HG02938 (cell line): ENCODE results near the gene NDNF.

Experiments used
- ATAC-seq: cut with Tn5 transposase; IDR thresholded peaks from one replicate; pipeline ENCODE4 v1.9.1; 2021; ENCODE audit warnings: mild to moderate bottlenecking, moderate library complexity; ENCODE audit not compliant: unreplicated experiment

NDNF gene

DNA sequence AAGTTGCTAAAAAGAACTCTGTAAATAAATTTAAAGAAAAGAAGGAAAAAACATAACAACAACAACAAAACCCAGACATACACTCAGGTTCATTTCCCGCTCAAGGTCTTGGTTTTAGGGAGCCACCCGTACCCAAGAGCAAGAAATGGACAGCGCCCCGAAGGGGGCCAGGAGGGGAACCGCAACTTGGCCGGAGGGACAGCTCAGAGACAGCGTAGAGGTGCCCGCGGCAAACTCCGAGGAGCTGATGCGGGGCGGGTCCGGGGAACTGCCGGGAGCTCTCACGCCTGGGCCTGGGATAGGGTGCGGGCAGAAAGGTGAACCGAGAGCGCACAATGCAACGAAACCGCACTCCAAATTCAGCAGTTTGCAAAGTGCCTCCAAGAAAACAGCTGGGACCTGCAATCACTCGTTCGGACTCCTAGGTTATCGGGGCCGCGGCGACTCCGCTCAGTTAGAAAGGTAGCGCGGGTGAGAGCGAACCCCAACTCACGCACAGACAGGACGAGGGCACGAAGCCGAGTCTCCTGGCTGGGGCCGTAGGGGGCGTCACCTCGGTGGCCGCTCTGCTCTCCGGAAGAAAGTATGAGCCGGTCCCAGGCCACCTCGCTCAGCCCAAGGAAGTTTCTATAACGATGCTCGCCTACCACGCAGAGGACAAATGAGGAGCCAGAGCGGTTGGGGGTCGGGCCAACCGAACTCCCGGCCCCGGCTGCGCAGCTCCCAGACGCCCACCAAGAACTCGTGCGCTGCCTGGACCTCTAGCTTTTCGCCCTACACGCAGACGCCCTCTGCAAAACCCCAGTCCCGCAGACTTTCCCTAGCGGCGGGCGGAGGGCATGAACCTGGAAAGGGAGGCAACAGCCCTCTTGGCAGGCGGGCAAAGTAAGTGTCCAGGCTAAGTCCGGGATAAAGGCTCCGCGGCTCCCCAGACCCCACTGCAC is 1.4 kb downstream of the NDNF start:
- no peak for ATAC-seq

DNA sequence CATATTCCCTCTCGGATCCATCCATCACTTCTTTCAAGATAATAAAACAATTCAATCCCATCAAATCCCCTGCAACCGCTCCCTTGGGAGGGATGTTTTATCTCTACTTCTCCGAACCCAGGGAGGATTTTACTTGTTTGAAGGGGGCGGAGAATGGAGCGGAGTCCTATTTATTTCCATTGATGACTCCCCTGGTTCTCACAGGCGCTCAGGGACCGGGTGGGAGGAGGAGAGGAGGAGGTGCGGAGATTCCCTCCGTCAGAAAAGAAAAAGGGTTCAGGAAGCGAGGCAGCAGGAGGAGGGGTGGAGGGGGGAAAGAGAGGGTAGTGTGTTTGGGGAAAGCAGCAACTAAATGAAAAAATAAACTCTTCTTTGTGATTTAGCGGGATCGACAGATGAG is 2.1 kb downstream of the NDNF start:
- ATAC-seq = no peak

DNA sequence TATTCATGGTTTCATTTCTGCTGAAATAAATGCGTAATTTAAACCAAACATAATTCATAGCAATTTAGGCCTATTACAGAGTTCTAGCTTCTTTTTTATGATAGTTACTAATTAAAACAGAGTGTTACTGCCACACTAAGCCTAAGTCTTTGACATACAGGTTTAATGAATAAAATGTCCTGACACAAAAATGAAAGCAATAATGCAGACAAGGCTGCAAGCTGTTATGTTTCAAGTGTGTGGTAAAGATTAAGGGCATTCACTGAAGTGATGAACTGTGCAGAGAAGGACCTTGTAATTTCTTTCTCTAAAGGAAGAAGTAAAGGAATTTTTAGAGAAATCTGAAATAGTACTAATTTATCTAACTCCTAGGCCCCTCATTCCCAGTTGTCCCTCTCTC is 2.9 kb downstream of the NDNF start:
- ATAC-seq = no peak

DNA sequence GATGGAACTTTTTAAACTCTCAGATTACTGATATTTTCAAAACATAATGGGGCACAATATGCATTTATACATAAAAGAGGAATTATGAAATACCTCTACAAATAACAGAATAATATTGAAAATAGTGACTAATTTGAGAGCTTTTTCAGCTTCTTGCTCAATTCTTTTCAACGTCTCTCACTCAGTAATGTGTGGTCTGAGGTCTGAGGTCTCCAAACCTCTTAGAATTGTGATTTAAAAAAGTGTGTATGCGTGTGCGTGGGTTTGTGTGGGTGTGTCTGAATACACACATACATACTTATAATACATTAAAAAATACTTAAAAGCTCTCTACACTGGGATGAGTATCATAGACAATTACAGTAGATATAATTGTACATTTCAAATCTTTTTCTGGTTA is 7.9 kb downstream of the NDNF start:
- ATAC-seq = no peak

DNA sequence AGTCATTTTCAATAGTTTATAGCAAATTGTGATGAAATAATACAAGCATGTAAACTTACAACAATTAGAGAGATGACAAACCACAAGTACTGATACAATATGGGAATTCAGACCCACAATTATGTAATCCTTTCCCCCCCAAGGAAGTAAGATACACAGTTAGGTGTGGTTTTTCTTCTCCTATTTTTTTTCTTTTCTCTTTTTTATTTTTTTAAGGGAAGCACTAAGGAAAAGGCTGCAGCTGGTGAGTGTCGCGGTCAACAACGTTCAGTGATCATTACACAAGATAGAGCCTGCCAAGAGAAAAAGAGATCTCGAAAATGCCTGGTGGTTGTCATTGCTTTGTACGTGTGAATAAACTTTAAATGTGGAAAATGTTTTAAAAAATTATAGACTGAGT is 9.8 kb downstream of the NDNF start:
- ATAC-seq = no peak

DNA sequence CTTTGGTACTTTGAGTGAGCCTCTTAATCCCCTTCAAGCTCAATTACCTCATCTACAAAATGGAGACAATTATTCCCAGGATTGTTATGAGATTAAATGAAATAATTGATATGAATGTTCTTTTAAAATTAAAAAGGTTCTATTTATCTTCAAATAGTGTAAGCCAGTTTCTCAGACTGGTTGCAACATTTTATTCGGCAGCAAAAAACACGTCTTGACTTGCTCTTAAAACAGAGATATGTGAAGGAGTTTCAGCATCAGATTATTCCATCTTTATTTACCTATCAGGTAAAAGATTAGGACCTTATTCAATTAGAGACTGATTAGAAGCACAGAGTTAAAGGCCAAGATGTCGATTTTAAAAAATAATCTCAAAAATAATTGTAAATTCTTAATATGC is 10.5 kb downstream of the NDNF start:
- ATAC-seq = no peak

DNA sequence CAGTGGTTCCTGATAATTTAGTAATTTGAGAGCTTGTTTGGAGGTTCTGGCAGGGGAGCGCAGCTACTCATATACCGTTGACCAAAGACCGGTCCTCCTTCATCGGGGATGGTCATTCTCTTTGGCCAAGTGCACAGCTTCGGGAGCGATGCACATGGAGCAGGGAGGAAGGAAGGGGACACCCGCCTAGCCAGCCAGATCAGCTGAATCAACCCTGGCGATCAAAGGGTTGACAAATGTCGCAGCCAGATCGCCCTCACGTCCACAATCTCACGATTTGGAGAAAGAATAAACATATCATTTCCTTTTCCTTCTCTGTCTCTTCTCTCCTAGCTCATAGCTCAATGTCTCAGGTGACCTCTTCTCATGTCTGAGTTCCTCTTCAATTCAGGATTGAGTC is 11.1 kb downstream of the NDNF start:
- no peak for ATAC-seq

DNA sequence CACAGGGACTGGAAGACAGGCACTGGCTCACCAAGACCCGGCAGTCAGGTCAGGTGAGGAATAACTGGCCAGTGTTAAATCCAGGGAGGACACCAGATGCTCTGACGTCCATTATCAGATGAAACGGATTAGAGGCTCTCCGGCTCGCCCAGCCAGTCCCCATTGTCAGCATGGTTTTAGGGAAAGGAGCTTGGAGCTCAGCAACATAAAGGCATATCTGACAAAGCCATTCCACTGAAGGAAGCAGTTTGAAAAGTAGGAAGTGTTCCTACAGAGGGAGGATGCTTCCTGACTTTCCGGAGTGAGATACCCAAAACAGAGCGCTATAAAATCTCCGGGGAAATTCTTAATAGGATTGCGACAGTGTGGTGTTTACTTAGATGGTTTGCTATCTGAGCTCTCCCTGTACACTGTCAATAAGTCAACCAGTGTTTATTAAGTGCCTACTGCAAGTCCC is 14.8 kb downstream of the NDNF start:
- no peak for ATAC-seq

DNA sequence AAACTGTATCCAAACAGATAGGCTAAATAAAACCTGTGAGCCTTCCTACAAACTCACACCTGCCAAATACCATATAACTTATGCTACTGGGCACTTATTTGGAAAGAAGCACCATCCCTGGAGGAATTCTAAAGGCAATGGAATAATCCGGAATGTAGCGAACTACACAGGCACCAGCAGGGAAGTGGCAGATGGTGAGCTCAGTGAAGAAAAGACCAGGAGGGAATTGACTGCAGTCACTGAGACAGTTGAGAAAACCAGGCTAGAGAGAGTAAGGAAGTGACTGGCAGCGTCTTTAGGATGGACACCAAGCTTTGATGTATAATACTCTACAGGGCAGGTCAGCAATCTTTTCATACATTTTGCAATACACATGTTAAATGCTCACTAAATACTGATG is 16.3 kb downstream of the NDNF start:
- no peak for ATAC-seq

DNA sequence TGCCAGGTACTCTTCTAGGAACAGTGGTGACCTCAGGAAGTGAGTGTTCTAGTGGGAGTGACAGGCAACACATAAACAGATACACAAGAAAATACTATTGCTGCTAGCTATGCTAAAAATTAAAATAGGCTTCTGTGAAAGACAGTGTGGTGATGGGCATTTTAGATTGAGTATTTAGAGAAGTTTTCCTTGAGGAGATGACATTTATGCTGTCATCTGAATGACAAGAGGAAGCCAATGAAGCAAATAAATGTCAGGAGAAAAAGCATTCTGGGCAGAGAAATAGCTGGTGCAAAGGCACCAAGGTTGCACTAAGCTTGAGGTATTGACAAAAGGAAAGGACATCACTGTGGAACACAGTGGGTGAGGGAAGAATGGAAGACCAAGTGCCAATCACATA is 18.0 kb downstream of the NDNF start:
- ATAC-seq = no peak

DNA sequence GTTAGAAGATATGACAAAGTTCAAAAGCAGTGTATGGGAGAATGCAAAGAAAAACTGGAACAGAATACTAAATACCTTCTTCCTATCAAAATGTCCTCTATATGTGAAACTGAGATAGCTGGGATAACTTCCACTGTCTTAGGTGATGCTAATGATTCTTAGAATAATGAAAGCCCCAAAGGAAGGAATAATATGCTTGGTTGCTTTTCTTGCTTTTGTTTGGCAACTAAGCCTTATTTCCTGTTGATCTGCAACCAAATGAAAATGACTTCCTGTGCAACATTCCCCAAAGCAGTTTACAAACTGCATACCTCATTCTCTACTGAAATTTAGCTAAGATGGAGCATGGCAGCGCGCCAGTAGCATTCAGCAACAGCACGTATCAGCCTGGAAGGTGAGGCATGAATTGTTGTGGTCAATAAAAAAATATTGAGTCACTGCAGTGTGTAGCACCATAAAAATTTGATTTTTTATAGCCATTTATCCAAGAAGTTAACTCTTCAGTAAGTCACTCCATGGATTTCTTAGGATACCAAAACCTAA is 18.7 kb downstream of the NDNF start:
- ATAC-seq = no peak

DNA sequence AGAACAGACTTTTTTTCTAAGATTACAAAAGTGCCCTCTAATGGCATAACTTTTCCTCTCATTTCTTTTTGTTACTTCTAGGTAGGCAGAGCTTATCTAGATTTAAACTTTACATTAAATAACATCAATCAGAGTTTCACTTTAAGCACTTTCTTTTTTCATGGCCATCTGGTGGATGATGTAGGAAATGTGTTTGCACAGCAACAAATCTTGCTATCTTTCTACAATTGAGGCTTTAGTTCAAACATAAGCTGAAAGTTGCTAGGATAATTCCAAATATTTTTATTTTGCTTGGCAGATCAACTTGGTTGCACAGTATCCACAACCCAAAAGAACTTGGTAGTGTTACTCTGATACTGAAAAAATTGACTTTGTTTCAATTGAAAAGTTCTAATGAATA is 22.0 kb downstream of the NDNF start:
- no peak for ATAC-seq

DNA sequence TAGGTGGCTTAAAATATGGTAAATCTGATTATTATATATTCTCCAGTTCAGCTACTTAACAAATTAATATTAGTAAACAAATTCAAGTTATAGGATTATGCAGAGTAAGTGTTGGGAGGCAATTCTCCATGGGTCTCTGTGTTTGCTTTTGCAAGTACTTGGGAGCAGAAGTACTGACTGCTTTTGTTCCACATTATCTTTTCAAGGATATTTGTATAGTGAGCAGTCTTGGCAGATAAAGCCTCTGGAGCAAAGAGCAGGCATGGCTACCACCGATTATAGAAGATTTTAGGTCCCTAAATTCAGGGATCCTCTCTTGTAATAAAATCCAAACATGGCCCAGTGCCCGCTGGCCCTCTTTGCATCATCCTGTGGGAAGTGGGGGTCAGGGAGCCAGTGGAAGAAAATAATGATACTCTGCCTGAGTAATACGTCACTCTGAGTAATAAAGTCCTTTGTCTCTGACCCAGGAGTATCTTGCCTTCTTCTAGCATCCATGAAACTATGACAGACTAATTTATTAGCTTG is 23.2 kb downstream of the NDNF start:
- ATAC-seq = no peak

DNA sequence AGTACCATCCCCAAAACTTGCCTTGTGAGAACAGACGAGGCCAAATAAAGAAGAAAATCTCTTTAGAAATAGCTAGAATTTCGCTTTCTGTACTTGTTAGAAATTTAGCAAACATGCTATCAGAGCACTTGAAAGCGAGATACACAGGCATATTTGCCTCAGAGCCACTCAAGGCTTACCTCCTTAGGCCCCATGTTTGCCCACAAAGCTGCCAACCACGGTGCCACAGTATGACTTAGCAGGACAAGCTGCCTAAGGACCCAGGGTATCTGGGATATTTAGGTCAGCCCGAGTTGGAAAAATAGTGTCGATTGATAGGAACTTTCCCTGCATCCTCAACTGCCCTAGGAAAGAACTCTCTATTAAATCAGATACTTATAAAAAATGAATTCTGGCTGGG is 24.2 kb downstream of the NDNF start:
- no peak for ATAC-seq

DNA sequence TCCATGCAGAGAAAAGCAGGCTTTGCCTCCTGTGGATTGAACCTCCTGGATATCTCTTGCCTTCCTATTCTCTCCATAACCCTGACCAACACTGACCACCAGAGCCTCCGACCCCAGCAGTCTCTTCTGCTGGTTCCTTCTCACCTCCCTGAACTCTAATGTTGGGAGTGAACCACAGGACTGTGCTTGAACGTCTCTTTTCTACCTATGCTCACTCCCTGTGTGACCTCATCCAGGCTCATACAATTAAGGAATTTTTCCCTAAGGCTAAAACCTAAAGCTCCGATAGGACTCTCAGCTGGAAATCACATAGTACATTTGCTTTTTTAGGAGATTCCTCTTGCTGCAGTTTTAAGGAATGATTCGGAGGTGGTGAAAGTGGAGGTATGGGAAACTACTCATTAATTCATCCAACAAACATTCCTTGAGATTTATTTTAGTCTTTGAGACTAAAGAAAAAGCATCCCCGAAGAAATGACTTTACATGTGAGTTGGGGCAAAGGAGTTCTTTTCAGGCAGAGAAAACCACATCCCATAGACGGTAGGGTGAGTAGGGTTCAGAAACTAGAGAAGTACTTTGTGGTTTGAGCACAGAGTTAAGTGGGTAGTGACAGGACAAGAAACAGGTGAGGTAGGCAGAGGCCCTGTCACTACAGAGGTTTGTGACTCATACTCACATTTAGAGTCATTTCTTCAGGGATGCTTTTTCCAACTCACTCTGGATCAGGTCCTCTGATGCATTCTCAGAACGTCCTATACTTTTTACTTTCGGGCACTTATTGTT is 30.8 kb downstream of the NDNF start:
- peak; percentile 99 for ATAC-seq

DNA sequence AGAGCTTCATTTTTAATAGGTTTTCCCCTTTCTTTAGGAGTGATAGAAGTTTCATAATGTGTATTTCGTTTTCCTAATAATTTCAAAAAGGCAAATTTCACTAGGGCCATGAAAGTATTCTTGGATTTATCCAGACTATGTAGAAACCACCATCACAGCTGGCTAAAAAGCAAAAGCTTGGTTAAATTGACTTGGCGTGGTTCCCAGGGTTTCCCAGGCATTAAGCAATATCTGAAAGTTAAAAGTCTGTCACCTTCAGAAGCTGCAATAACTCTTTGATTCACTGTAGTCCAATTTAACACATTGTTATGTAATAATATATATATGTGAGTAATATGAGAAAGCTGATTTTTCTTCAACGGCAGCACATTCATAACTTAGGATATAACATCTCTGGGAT is 38.3 kb downstream of the NDNF start:
- no peak for ATAC-seq

DNA sequence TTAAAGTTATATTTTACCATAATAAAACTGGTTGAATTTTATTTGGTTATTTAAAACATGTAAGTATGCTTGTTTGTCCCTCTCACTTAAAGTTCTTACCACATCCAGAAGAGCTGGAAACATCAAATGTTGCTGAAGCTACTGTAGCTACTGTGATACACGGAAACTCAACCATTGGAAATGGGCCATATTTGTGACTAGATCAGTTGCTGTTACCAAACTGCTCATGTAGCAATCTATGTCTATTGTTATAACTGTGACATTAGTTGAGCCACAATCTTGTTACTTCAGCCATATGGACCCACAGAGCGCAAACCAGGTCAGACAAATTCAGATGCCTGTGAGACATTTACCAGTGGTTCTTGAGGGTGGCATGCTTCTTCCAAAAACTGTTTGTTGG is 41.6 kb downstream of the NDNF start:
- no peak for ATAC-seq

DNA sequence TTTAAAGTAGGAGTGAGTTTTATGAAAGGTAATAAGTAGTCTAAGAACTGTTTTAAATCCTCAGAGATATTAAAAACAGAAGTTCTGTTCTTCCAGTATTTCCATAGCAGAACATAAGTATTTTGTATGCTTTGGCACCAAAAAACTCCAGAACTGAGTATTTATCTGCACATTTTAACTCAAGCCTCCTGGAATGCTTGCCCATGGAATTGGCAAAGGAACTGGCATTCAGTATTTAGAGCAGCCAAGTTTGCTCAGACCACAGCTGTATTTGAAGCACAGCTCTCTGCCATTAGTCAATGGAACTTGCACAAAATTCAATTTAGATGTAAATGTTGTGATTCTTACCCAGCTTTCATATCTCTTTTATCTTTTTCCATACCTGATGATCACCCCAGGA is 42.2 kb downstream of the NDNF start:
- no peak for ATAC-seq

DNA sequence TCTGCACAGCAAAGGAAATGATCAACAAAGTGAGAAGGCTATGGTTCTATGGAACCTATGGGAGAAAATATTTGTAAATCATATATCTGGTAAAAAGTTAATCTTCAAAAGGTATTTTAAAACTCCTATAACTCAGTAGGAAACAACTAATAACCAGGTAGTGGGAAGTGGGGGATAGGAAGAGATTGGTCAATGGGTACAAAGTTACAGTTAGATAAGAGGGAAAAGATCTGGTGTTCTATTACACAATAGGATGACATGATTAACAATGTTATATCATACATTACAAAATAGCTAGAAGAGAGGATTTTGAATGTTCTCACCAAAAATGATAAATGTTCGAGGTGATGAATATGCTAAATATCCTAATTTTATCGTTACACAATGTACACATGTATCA is 46.3 kb downstream of the NDNF start:
- ATAC-seq = no peak

DNA sequence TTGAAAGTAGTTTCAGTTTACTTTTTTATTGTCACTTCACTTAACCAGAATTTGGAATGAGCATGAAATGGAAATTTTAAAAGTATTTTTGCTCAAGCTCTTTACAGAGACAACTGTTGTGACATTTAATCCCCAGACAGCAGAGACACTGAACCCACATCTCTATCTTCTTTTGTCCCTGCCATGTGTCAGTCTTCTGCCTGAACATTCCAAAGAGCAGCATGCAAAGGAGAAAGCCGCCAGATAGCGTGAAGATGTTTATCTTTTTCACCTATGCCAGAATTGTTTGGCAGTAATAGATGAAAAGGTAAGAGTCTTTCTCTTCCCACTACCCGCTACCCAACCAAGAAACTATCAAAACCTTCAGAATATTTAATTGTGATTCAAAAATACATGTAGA is 46.8 kb downstream of the NDNF start:
- no peak for ATAC-seq

DNA sequence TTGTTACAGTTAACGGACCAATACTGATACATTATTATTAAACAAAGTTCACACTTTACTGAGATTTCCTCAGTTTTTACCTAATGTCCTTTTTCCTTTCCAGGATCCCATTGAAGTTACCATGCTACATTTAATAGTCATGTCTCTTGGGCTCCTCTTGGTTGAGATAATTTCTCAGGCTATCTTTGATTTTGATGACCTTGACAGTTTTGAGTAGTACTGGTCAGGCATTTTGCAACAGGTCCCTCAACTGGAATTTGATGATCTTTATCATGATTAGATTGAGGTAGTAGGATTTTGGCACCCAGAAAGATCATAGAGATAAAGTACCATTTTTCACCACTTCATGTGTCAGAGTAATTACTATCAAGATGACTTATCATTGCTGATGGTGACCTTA is 53.8 kb downstream of the NDNF start:
- ATAC-seq = no peak

DNA sequence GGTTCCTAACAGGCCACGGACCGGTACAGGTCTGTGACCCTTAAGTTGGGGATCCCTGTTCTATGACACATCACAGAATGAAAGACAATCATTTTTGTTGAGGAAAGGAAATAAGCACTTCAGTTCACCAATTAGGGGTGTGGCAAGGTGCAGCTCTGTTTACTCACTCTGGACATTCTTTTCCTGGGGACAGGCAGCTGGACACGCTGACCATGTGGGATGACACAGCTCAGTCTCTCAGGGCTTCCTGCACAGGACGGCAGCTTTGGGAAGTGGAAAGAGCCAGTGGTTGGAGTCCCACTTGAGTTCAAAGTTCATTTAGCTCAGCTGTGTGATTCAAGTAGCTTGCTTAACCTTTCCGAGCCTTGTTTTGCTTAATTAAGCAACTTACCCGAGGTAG is 55.7 kb downstream of the NDNF start:
- ATAC-seq = no peak
